ENCODE measurements around the gene TGIF2. TPM values are rescaled to one million over a fixed set of nuclear protein-coding genes. Genes with fewer than 3 reads are reported as not detected.

TGIF2 gene
- total and polyA plus RNA-seq, 2 of the 4 experiments (the other 2 are of a cell fraction): 9.7 to 12.7 TPM

GRCh38 chr20:36591854-36592641 lies 18.7 kb downstream of the TGIF2 start:
- Histone ChIP-seq H3K27ac (ENCODE audit: insufficient read depth, low read length) (no peak overlapping the region), H2BK120ac (ENCODE audit: low read depth, low read length) (no peak overlapping the region), H3K27me3 (ENCODE audit: control insufficient read depth, insufficient read depth, low read length) (no peaks in the 10 kb centered on the region), H4K5ac (ENCODE audit: low read depth, low read length) (no peak overlapping the region), H4K91ac (ENCODE audit: insufficient read depth, low read depth, low read length) (no peak overlapping the region), H3K36me3 (ENCODE audit: control insufficient read depth, insufficient read depth, low read length) (peaks cover 16% of the 10 kb centered on the region), H3K4me2 (ENCODE audit: low read depth, low read length) (no peak overlapping the region), H2AK5ac (ENCODE audit: low read depth, low read length) (no peak overlapping the region), H2BK15ac (ENCODE audit: low read depth, low read length) (no peak overlapping the region), H2AK9ac (replicated peaks; ENCODE audit: low read depth, low read length, poor library complexity) (peak overlapping the region; percentile 79), H3K4me3 (ENCODE audit: insufficient read depth, low read depth, low read length) (no peak overlapping the region), H2BK5ac (ENCODE audit: low read depth, low read length, poor library complexity, severe bottlenecking) (no peak overlapping the region), H3K14ac (replicated peaks; ENCODE audit: low read depth, low read length) (no peak overlapping the region), H3K18ac (ENCODE audit: low read depth, low read length) (no peak overlapping the region), H3K56ac (ENCODE audit: extremely low read depth, insufficient read depth, low read length) (no peak overlapping the region), H3K4me1 (ENCODE audit: control insufficient read depth, insufficient read depth, low read length) (no peaks in the 10 kb centered on the region), H3K79me1 (ENCODE audit: low read depth in 1 of 2, low read length in 2 of 2) (no peaks in the 10 kb centered on the region), H3K9me1 (ENCODE audit: insufficient read depth, low read length) (no peaks in the 10 kb centered on the region), H4K8ac (ENCODE audit: low read depth in 2 of 2, low read length in 2 of 2) (no peak overlapping the region), H2AFZ (replicated peaks; ENCODE audit: low read length, poor library complexity) (no peak overlapping the region), H2BK20ac (ENCODE audit: low read depth, low read length) (no peak overlapping the region), H3K9ac (ENCODE audit: low read depth, low read length) (no peak overlapping the region), H3K9me3 (ENCODE audit: control insufficient read depth, insufficient read depth, low read length) (no peaks in the 10 kb centered on the region), H3K4ac (ENCODE audit: low read depth, low read length) (no peak overlapping the region), H3K23ac (ENCODE audit: low read depth, low read length) (no peak overlapping the region), H4K20me1 (ENCODE audit: insufficient read depth, low read length) (no peaks in the 10 kb centered on the region)
- ATAC-seq (ENCODE audit: low read depth) (peak; percentile 84), DNase-seq (peak; percentile 51)
- intact Hi-C loops (cut with micrococcal nuclease): loop anchor here (1.0 kb wide), 1 partner anchor 36 kb away; no protein-coding TSS in a partner anchor
- no TSS peak for BruUV-seq (replicated peaks)
- ChIA-PET CTCF (interaction anchor here (0.6 to 0.7 kb wide), 2 partner anchors 354 to 461 kb away, joined by 3 to 4 read pairs; no protein-coding TSS in a partner anchor), POLR2A (ENCODE audit: unreplicated experiment) (interaction anchor here (0.7 kb wide), 1 partner anchor 20 kb away, joined by 5 read pairs; no protein-coding TSS in a partner anchor)
- WGBS, 2 experiments (ENCODE audit: extremely low coverage in 2 of 2, insufficient read length in 1 of 2): 67% methylated on average over 1 of the region's 9 CpGs; no CpG with 5 or more reads in 1 of the 2 experiments
- dilution Hi-C loops (cut with HindIII; ENCODE audit: low sequenced_read_pairs, unreplicated experiment): no loop called here
- in situ Hi-C loops (cut with MboI; ENCODE audit: low sequenced_read_pairs): no loop called here
- TF ChIP-seq, protein P1, sequence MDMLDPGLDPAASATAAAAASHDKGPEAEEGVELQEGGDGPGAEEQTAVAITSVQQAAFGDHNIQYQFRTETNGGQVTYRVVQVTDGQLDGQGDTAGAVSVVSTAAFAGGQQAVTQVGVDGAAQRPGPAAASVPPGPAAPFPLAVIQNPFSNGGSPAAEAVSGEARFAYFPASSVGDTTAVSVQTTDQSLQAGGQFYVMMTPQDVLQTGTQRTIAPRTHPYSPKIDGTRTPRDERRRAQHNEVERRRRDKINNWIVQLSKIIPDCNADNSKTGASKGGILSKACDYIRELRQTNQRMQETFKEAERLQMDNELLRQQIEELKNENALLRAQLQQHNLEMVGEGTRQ (IDR thresholded peaks at IDR 0.05; ENCODE audit: low read depth, low read length): no peak
- TF ChIP-seq RCOR1 (IDR thresholded peaks at IDR 0.05; ENCODE audit: insufficient replicate concordance, low read length) (no peak), RFX5 (IDR thresholded peaks at IDR 0.05; ENCODE audit: low read depth, low read length) (no peak), POLR2A (IDR thresholded peaks at IDR 0.05; ENCODE audit: low read depth, low read length) (no peak), MAFK (IDR thresholded peaks at IDR 0.05; ENCODE audit: low read depth, low read length) (no peak), FOS (IDR thresholded peaks at IDR 0.05; ENCODE audit: low read depth, low read length) (no peak), BHLHE40 (IDR thresholded peaks at IDR 0.05; ENCODE audit: low read depth, low read length) (no peak), CHD1 (IDR thresholded peaks at IDR 0.05; ENCODE audit: low read depth, low read length) (no peak), NFE2L2 (IDR thresholded peaks at IDR 0.05; ENCODE audit: low read depth, low read length) (no peak), SMC3 (IDR thresholded peaks at IDR 0.05; ENCODE audit: low read depth, low read length) (peak; percentile 58), CEBPB (IDR thresholded peaks at IDR 0.05; ENCODE audit: low read depth, low read length) (no peak), ELK1 (IDR thresholded peaks at IDR 0.05; ENCODE audit: borderline replicate concordance, low read depth, low read length) (no peak), MAZ (IDR thresholded peaks at IDR 0.05; ENCODE audit: borderline replicate concordance, low read depth, low read length) (no peak), MXI1 (IDR thresholded peaks at IDR 0.05; ENCODE audit: borderline replicate concordance, low read depth, low read length) (no peak)
- TF ChIP-seq, protein P2, sequence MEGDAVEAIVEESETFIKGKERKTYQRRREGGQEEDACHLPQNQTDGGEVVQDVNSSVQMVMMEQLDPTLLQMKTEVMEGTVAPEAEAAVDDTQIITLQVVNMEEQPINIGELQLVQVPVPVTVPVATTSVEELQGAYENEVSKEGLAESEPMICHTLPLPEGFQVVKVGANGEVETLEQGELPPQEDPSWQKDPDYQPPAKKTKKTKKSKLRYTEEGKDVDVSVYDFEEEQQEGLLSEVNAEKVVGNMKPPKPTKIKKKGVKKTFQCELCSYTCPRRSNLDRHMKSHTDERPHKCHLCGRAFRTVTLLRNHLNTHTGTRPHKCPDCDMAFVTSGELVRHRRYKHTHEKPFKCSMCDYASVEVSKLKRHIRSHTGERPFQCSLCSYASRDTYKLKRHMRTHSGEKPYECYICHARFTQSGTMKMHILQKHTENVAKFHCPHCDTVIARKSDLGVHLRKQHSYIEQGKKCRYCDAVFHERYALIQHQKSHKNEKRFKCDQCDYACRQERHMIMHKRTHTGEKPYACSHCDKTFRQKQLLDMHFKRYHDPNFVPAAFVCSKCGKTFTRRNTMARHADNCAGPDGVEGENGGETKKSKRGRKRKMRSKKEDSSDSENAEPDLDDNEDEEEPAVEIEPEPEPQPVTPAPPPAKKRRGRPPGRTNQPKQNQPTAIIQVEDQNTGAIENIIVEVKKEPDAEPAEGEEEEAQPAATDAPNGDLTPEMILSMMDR (conservative IDR thresholded peaks at IDR 0.05; ENCODE audit: low read depth, low read length): peak; percentile 49

Data from IMR-90 (cell line).